Stomach (tissue), 9 donors: ENCODE measurements around the gene ITGB1BP2. TPM values are rescaled to one million over a fixed set of nuclear protein-coding genes. Genes with fewer than 3 reads are reported as not detected.
A peak's percentile ranks its signal among the peaks of the same experiment; 100 is the strongest.
"Not testable (repeated sequence)": the region's sequence is repeated elsewhere in the genome, so short reads cannot be mapped to it uniquely, and the experiment has no call there.

Source experiments
- DNase-seq, 2 donors: peaks; one replicate each; pipeline versions ENCODE4 v3.0.0 to v3.0.0-alpha.2; 2013 to 2019
- H3K27ac ChIP-seq, 5 donors: fragments of 200-600 bp in 4 of 5; sonication (generic) in 4 of 5; one replicate each; pipeline ENCODE4 v1.5.1; 2013 to 2019; ENCODE audit warnings: mild to moderate bottlenecking in 1 of 5, moderate library complexity in 1 of 5
- H3K27me3 ChIP-seq, 3 donors: fragments of 200-600 bp; sonication (generic); one replicate each; pipeline ENCODE4 v1.5.1; 2017 to 2019; ENCODE audit warnings: mixed run types in 1 of 3
- H3K36me3 ChIP-seq, 4 donors: fragments of 200-600 bp; sonication (generic); 1 replicate in 3 of 4; 2 replicates in 1 of 4; pipeline ENCODE4 v1.5.1; 2016 to 2019
- H3K4me1 ChIP-seq, 4 donors: fragments of 200-600 bp; sonication (generic); one replicate each; pipeline ENCODE4 v1.5.1; 2016 to 2019
- H3K4me3 ChIP-seq, 4 donors: fragments of 200-600 bp; sonication (generic) in 3 of 4; one replicate each; pipeline ENCODE4 v1.5.1; 2016 to 2019; ENCODE audit warnings: mild to moderate bottlenecking in 1 of 4
- H3K9me3 ChIP-seq, 4 donors: fragments of 200-600 bp; sonication (generic); one replicate each; pipeline ENCODE4 v1.5.1; 2016 to 2019
- EP300 ChIP-seq: sonication (generic); formaldehyde crosslinking; IDR thresholded peaks from one replicate; pipeline ENCODE4 v1.6.1; 2017; ENCODE audit warnings: antibody characterized with exemption
- POLR2A ChIP-seq, 4 donors: fragments of 450-650 bp; IDR thresholded peaks; one replicate each; pipeline ENCODE4 v1.6.1; 2016; ENCODE audit warnings: antibody characterized with exemption in 4 of 4, control low read depth in 2 of 4, mild to moderate bottlenecking in 1 of 4, moderate library complexity in 1 of 4
- POLR2AphosphoS5 ChIP-seq, 3 donors: sonication (generic); formaldehyde crosslinking; IDR thresholded peaks; one replicate each; pipeline ENCODE4 v1.6.1; 2016; ENCODE audit warnings: antibody characterized with exemption in 3 of 3
- WGBS, 5 donors: extraction: QIAGEN DNeasy Blood & Tissue Kit in 3 of 5; methylation state at CpG; one replicate each; pipeline versions ENCODE4 v1.1.5 to v1.1.7; 2013 to 2018; 5-methylcytosine and 5-hydroxymethylcytosine counted together
- intact Hi-C: fragments of 100-400 bp; cut with DNase I; formaldehyde crosslinking; loops from one replicate; pipeline ENCODE4 v1.15.1; 2023; ENCODE audit warnings: low total_unique reads
- polyA plus RNA-seq, 3 donors: library from polyadenylated mRNA; stranded (reverse); fragments of 200-250 nt; gene quantifications; one replicate each; pipeline ENCODE4 v1.2.3, GENCODE V29; 2013
- total RNA-seq, 5 donors: library from RNA; depleted of rRNA; stranded (reverse); fragments of >200 nt; gene quantifications; one replicate each; pipeline versions ENCODE4 v1.1.0 to v1.2.3, GENCODE V29; 2014 to 2016
- TF ChIP-seq, protein P1 (sequence below), 7 experiments: fragments of 450-650 bp in 4 of 7; fragments of 200-600 bp in 3 of 7; sonication (generic) in 3 of 7; IDR thresholded peaks; one replicate each; pipeline ENCODE4 v1.5.1; 2016 to 2019; ENCODE audit warnings: antibody characterized with exemption in 7 of 7, control low read depth in 2 of 7, mild to moderate bottlenecking in 1 of 7
- donor health status: healthy with polysubstance abuse.
- donor health status: Bipolar disorder and iron deficiency.
- donor health status: healthy.

The ITGB1BP2 gene
- total and polyA plus RNA-seq, 8 donors = 1.3 to 126 (median 6.2) TPM; not detected in 2

DNA sequence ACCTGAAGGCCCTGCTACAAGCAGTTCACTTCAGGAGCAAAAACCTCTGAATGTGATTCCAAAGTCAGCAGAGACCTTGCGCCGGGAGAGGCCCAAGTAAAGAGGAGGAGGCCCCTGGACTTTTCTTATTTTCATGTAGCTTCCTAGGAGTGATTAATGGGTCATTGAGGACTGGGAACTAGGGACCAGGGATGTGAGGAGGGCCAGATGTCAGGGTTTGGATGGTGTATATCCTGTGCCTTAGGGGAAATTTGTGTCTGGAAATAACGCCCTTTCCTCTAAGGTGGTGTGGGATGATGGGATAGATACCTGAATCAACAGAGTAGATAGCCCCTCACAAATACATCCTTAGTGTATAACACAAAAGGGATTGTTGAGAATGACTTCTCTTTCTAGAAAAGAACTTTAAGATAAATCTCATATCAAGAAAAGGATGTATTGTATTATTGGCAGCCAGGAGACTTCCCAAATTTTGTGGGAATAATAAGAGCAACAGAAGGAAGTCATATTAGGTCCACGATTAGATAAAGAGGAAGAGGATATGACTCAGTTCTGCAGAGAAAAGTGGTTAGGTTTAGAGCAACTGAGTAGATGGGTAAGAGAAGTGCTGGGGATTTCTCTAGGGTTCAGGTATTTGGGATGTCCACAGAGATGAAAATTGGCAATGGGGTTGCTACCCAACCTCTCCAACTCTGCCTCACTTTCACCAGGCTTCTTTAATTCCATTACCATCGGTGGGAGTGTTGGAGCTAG is 1.1 kb downstream of the ITGB1BP2 start:
- H3K9me3 ChIP-seq = no peaks in the 10 kb centered on the region
- peaks cover 5 to 44% (median 31%) of the 10 kb centered on the region in 4 donors for H3K36me3 ChIP-seq
- no peaks in the 10 kb centered on the region for H3K27me3 ChIP-seq
- intact Hi-C loops = no loop called here
- DNase-seq = no peak
- no peaks in the 10 kb centered on the region for H3K4me1 ChIP-seq
- H3K27ac ChIP-seq = peak overlapping the region in 3 of 5 donors; percentile 32 to 67 (median 48)
- peak overlapping the region in 1 of 4 donors; percentile 14 for H3K4me3 ChIP-seq
- WGBS, 5 donors = 73 to 80% (median 76%) methylated on average over 5 of the region's 5 CpGs
- TF ChIP-seq EP300 (no peak), POLR2A (IDR thresholded peaks at IDR 0.05) (no peak), POLR2AphosphoS5 (IDR thresholded peaks at IDR 0.05) (no peak)
- TF ChIP-seq, protein P1, sequence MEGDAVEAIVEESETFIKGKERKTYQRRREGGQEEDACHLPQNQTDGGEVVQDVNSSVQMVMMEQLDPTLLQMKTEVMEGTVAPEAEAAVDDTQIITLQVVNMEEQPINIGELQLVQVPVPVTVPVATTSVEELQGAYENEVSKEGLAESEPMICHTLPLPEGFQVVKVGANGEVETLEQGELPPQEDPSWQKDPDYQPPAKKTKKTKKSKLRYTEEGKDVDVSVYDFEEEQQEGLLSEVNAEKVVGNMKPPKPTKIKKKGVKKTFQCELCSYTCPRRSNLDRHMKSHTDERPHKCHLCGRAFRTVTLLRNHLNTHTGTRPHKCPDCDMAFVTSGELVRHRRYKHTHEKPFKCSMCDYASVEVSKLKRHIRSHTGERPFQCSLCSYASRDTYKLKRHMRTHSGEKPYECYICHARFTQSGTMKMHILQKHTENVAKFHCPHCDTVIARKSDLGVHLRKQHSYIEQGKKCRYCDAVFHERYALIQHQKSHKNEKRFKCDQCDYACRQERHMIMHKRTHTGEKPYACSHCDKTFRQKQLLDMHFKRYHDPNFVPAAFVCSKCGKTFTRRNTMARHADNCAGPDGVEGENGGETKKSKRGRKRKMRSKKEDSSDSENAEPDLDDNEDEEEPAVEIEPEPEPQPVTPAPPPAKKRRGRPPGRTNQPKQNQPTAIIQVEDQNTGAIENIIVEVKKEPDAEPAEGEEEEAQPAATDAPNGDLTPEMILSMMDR (IDR thresholded peaks at IDR 0.05) = no peak

DNA sequence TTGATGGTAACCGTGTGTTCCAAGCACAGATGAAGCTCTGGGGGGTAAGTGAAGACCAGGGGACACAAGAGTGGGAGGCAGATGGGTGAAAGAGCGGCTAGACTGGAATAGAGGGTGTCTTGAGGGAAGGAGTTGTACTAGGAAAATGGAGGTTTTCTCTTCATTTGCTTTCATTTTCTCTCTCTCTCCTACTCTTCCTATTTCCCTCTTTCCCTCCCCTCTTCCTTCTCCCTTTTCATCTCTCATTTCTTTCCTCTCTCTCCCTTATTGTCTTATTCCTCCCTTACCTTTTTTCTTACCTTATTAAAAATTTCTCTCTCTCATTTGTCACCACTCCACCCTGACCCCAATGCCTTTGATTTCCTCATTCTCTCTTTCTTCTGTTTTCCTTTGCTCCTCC is 3.0 kb downstream of the ITGB1BP2 start:
- WGBS, 5 donors = 62 to 94% (median 89%) methylated on average over 2 of the region's 2 CpGs
- no peaks in the 10 kb centered on the region for H3K9me3 ChIP-seq
- DNase-seq = no peak
- no peak overlapping the region for H3K4me3 ChIP-seq
- H3K27me3 ChIP-seq = no peaks in the 10 kb centered on the region
- no peaks in the 10 kb centered on the region for H3K4me1 ChIP-seq
- TF ChIP-seq EP300 (no peak), POLR2AphosphoS5 (IDR thresholded peaks at IDR 0.05) (no peak), POLR2A (IDR thresholded peaks at IDR 0.05) (no peak)
- TF ChIP-seq, protein P1 (IDR thresholded peaks at IDR 0.05) = no peak
- H3K27ac ChIP-seq = no peak overlapping the region
- H3K36me3 ChIP-seq = peaks cover 0 to 25% (median 11%) of the 10 kb centered on the region in 4 donors
- intact Hi-C loops = no loop called here

DNA sequence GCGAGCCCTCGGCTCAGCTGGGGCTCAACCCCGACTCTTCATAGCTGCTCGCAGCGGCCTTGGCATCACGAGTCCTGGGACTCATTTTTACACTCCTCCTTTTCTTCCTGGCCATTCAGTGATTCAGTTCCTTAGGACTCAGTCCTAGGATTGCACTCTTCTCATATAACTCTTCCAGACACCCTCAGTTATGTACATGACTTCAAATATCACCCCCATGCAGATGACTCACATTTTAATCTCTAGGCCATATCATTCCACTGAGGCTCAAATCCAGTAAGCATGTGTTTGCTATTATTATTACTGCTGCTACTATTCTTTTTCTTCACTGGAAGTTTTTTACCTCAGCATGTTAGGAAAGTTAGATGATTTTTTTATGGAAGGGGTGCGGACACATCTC is 14.4 kb downstream of the ITGB1BP2 start:
- Histone ChIP-seq H3K36me3 (no peaks in the 10 kb centered on the region), H3K4me1 (no peaks in the 10 kb centered on the region), H3K27ac (no peak overlapping the region), H3K27me3 (no peaks in the 10 kb centered on the region), H3K4me3 (no peak overlapping the region), H3K9me3 (no peaks in the 10 kb centered on the region)
- intact Hi-C loops = no loop called here
- 86 to 95% (median 87%) methylated on average over 5 to 7 of the region's 7 CpGs for WGBS, 5 donors
- DNase-seq = no peak
- TF ChIP-seq, protein P1 (IDR thresholded peaks at IDR 0.05) = no peak
- TF ChIP-seq POLR2AphosphoS5 (IDR thresholded peaks at IDR 0.05) = no peak
- TF ChIP-seq EP300 = no peak
- no peak for TF ChIP-seq POLR2A (IDR thresholded peaks at IDR 0.05)

DNA sequence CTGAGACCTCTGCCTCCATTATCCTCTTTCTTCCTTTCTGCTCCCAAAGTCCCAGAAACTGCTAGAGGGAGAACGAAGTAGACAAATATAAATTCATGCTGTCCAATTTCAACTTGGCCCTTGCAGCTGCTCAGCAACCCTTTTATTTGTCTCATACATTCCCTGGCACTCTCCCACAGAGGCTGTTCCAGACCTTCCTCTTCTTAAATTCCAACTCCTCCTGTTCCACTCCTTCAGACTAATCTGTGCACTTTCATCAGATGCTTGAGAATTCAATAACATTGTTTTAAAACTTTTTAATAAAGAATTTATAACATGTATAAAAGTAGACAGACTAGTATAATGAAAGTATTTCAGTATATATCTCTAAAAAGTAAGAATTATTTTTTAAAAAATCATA is 15.4 kb downstream of the ITGB1BP2 start:
- 29 to 57% methylated on average over 1 of the region's 1 CpG; no CpG with 5 or more reads in 3 of the 5 donors for WGBS, 5 donors

DNA sequence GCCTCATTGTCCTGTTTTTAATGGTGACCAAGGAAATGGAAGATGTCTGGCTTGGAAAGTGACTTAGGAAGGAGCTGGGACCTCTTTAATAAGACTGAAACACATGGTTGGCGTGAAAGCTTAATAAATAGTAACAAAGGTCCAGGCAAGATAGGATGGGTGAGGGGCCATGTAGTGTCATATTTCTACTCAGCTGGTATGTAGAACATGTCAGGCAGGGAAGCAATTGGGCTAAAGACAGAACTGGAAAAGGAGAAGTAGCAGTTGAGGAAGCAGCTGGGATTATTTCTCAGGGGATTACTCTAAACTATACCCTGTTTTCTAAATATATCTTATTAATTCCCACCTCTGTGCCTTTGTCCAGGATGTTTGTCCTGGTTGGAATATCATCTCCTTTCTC is 18.6 kb downstream of the ITGB1BP2 start:
- intact Hi-C loops = no loop called here
- Histone ChIP-seq H3K4me3 (no peak overlapping the region), H3K9me3 (no peaks in the 10 kb centered on the region), H3K27ac (no peak overlapping the region), H3K36me3 (no peaks in the 10 kb centered on the region), H3K27me3 (no peaks in the 10 kb centered on the region), H3K4me1 (no peaks in the 10 kb centered on the region)
- TF ChIP-seq, protein P1 (IDR thresholded peaks at IDR 0.05) = no peak
- TF ChIP-seq EP300 (no peak), POLR2A (IDR thresholded peaks at IDR 0.05) (no peak), POLR2AphosphoS5 (IDR thresholded peaks at IDR 0.05) (no peak)
- WGBS, 5 donors = 77 to 100% (median 93%) methylated on average over 1 of the region's 1 CpG
- DNase-seq = no peak

More for the DNA sequence above, 15.4 kb downstream of the ITGB1BP2 start:
- H3K27me3 ChIP-seq, H3K4me3 ChIP-seq, DNase-seq, H3K27ac ChIP-seq, H3K36me3 ChIP-seq, intact Hi-C loops, H3K4me1 ChIP-seq, H3K9me3 ChIP-seq: not testable (repeated sequence)
